GM23338 (cell line): ENCODE results near the gene DCST1. TPM values are rescaled to one million over a fixed set of nuclear protein-coding genes. Genes with fewer than 3 reads are reported as not detected.

Experiments used
- ATAC-seq: fragments of 200-7000 bp; cut with Tn5 transposase; 3 replicates; pipeline ENCODE4 v1.9.1; 2020
- DNase-seq: peaks from one replicate; pipeline ENCODE4 v3.0.0-alpha.2; 2015; ENCODE audit warnings: low spot score
- H2AFZ ChIP-seq: fragments of 200-600 bp; sonication (generic); 2 replicates; pipeline ENCODE4 v1.8.0; 2016; ENCODE audit warnings: antibody characterized with exemption, mild to moderate bottlenecking, moderate library complexity
- H3F3A ChIP-seq: fragments of 200-600 bp; sonication (generic); replicated peaks from 2 replicates; pipeline ENCODE4 v1.8.0; 2017; ENCODE audit warnings: antibody characterized with exemption, mixed run types, low read depth
- H3K27ac ChIP-seq: fragments of 200-600 bp; sonication (generic); 2 replicates; pipeline ENCODE4 v1.6.1; 2016; ENCODE audit warnings: low read depth
- H3K27me3 ChIP-seq: fragments of 200-600 bp; sonication (generic); 2 replicates; pipeline ENCODE4 v1.8.0; 2016; ENCODE audit warnings: mild to moderate bottlenecking, mixed run types, moderate library complexity; ENCODE audit not compliant: insufficient read depth
- H3K36me3 ChIP-seq: fragments of 200-600 bp; sonication (generic); 2 replicates; pipeline ENCODE4 v1.8.0; 2016; ENCODE audit warnings: mild to moderate bottlenecking; ENCODE audit not compliant: insufficient read depth
- H3K4me1 ChIP-seq: fragments of 200-600 bp; sonication (generic); 2 replicates; pipeline ENCODE4 v1.8.0; 2016; ENCODE audit warnings: mild to moderate bottlenecking, moderate library complexity; ENCODE audit not compliant: insufficient read depth
- H3K4me2 ChIP-seq: fragments of 200-600 bp; sonication (generic); 2 replicates; pipeline ENCODE4 v1.7.1; 2017; ENCODE audit warnings: mixed run types
- H3K4me3 ChIP-seq: fragments of 200-600 bp; sonication (generic); 2 replicates; pipeline ENCODE4 v1.6.1; 2016; ENCODE audit warnings: mixed run types
- H3K79me2 ChIP-seq: fragments of 200-600 bp; sonication (generic); replicated peaks from 2 replicates; pipeline ENCODE4 v1.8.0; 2017; ENCODE audit warnings: mild to moderate bottlenecking; ENCODE audit not compliant: insufficient read depth
- H3K9me2 ChIP-seq: fragments of 200-600 bp; sonication (generic); 2 replicates; pipeline ENCODE4 v1.8.0; 2017; ENCODE audit not compliant: insufficient read depth
- H4K20me1 ChIP-seq: fragments of 200-600 bp; sonication (generic); replicated peaks from 2 replicates; pipeline ENCODE4 v1.8.0; 2017; ENCODE audit warnings: mild to moderate bottlenecking; ENCODE audit not compliant: insufficient read depth
- H3K27ac Mint-ChIP-seq: 2 replicates; pipeline ENCODE4 v1.8.0; 2020; ENCODE audit warnings: inconsistent platforms, mild to moderate bottlenecking, moderate library complexity, mixed read lengths
- H3K27me3 Mint-ChIP-seq: 3 replicates; pipeline ENCODE4 v1.8.0; 2022; ENCODE audit warnings: low read depth, mild to moderate bottlenecking, moderate library complexity, mixed read lengths, inconsistent platforms; ENCODE audit not compliant: insufficient read depth, poor library complexity
- H3K36me3 Mint-ChIP-seq: 3 replicates; pipeline ENCODE4 v1.8.0; 2021; ENCODE audit warnings: low read depth, mild to moderate bottlenecking, inconsistent platforms, moderate library complexity, mixed read lengths
- H3K4me1 Mint-ChIP-seq: 3 replicates; pipeline ENCODE4 v1.8.0; 2020; ENCODE audit warnings: mild to moderate bottlenecking, inconsistent platforms, mixed read lengths
- H3K4me3 Mint-ChIP-seq: 3 replicates; pipeline ENCODE4 v1.8.0; 2021; ENCODE audit warnings: moderate library complexity, mild to moderate bottlenecking, inconsistent platforms, mixed read lengths
- H3K9me3 Mint-ChIP-seq: 3 replicates; pipeline ENCODE4 v1.8.0; 2020; ENCODE audit warnings: moderate library complexity, mild to moderate bottlenecking, inconsistent platforms, mixed read lengths
- EZH2phosphoT487 ChIP-seq: fragments of 200-600 bp; sonication (generic); IDR thresholded peaks from one replicate; pipeline ENCODE4 v1.8.1; 2018; ENCODE audit warnings: antibody characterized with exemption; ENCODE audit not compliant: unreplicated experiment
- polyA plus RNA-seq: library from polyadenylated mRNA; unstranded; fragments of >200 nt; fragmentation: Nextera tagmentation; extraction: Ambion mirVana; gene quantifications from 2 replicates; pipeline ENCODE4 v1.2.1, GENCODE V29; 2016
- total RNA-seq: library from RNA; depleted of rRNA; stranded (reverse); fragments of >200 nt; shearing (Covaris generic); gene quantifications from 2 replicates; pipeline ENCODE4 v1.2.3, GENCODE V29; 2014
- TF ChIP-seq, protein P1 (sequence below): fragments of 250-450 bp; sonication (Bioruptor Pico); IDR thresholded peaks from 2 replicates; pipeline ENCODE4 v1.5.0; 2020; ENCODE audit warnings: mild to moderate bottlenecking, moderate library complexity
- TF ChIP-seq, protein P2 (sequence below): IDR thresholded peaks from one replicate; pipeline ENCODE4 v1.6.1; 2018; ENCODE audit warnings: antibody characterized with exemption; ENCODE audit not compliant: unreplicated experiment

The DCST1 gene
- total and polyA plus RNA-seq, 2 experiments from 2014 or later, result not detected

DNA sequence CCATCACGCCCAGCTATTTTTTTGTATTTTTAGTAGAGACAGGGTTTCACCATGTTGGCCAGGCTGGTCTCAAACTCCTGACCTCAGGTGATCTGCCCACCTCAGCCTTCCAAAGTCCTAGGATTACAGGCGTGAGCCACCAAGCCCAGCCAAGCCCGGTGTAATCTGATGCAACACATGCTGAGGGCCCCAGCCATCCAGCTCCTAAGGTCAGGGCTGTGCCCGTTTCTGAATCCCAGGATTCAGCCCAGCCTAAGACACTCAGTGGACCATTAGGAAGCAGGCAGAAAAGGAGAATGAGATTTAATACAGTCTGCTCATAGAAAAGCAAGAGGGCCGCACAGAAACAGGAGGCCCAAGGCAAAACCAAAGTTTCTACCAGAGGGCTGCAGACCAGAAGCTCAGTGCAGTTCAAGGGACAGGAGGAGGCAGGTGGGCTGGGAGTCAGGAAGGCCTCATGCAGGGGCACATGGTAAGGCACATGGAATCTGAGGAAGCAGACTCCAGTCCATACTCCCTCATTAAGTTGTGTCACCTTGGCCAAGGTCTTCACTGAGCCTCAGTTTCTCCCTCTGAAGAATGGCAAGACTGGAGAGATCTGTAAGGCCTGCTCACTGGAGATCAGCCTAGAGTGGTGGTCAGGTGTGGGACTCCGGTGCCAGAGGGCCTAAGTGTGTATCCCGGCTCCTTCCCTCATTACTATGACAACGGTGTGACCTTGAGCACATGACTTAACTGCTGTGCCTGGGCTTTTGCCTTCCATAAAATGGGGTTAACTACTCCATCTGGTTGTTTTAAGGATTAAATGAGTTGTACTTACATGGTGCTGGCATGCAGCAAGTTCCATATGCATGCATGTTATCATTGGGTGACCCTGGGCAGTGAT lies 15.1 kb downstream of the DCST1 start (continued):
- TF ChIP-seq, protein P1, sequence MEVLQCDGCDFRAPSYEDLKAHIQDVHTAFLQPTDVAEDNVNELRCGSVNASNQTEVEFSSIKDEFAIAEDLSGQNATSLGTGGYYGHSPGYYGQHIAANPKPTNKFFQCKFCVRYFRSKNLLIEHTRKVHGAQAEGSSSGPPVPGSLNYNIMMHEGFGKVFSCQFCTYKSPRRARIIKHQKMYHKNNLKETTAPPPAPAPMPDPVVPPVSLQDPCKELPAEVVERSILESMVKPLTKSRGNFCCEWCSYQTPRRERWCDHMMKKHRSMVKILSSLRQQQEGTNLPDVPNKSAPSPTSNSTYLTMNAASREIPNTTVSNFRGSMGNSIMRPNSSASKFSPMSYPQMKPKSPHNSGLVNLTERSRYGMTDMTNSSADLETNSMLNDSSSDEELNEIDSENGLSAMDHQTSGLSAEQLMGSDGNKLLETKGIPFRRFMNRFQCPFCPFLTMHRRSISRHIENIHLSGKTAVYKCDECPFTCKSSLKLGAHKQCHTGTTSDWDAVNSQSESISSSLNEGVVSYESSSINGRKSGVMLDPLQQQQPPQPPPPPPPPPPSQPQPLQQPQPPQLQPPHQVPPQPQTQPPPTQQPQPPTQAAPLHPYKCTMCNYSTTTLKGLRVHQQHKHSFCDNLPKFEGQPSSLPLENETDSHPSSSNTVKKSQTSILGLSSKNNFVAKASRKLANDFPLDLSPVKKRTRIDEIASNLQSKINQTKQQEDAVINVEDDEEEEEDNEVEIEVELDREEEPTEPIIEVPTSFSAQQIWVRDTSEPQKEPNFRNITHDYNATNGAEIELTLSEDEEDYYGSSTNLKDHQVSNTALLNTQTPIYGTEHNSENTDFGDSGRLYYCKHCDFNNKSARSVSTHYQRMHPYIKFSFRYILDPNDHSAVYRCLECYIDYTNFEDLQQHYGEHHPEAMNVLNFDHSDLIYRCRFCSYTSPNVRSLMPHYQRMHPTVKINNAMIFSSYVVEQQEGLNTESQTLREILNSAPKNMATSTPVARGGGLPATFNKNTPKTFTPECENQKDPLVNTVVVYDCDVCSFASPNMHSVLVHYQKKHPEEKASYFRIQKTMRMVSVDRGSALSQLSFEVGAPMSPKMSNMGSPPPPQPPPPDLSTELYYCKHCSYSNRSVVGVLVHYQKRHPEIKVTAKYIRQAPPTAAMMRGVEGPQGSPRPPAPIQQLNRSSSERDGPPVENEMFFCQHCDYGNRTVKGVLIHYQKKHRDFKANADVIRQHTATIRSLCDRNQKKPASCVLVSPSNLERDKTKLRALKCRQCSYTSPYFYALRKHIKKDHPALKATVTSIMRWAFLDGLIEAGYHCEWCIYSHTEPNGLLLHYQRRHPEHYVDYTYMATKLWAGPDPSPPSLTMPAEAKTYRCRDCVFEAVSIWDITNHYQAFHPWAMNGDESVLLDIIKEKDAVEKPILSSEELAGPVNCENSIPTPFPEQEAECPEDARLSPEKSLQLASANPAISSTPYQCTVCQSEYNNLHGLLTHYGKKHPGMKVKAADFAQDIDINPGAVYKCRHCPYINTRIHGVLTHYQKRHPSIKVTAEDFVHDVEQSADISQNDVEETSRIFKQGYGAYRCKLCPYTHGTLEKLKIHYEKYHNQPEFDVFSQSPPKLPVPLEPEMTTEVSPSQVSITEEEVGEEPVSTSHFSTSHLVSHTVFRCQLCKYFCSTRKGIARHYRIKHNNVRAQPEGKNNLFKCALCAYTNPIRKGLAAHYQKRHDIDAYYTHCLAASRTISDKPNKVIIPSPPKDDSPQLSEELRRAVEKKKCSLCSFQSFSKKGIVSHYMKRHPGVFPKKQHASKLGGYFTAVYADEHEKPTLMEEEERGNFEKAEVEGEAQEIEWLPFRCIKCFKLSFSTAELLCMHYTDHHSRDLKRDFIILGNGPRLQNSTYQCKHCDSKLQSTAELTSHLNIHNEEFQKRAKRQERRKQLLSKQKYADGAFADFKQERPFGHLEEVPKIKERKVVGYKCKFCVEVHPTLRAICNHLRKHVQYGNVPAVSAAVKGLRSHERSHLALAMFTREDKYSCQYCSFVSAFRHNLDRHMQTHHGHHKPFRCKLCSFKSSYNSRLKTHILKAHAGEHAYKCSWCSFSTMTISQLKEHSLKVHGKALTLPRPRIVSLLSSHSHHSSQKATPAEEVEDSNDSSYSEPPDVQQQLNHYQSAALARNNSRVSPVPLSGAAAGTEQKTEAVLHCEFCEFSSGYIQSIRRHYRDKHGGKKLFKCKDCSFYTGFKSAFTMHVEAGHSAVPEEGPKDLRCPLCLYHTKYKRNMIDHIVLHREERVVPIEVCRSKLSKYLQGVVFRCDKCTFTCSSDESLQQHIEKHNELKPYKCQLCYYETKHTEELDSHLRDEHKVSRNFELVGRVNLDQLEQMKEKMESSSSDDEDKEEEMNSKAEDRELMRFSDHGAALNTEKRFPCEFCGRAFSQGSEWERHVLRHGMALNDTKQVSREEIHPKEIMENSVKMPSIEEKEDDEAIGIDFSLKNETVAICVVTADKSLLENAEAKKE (CRISPR knock-in tag), result no peak
- no peak for TF ChIP-seq EZH2phosphoT487

DNA sequence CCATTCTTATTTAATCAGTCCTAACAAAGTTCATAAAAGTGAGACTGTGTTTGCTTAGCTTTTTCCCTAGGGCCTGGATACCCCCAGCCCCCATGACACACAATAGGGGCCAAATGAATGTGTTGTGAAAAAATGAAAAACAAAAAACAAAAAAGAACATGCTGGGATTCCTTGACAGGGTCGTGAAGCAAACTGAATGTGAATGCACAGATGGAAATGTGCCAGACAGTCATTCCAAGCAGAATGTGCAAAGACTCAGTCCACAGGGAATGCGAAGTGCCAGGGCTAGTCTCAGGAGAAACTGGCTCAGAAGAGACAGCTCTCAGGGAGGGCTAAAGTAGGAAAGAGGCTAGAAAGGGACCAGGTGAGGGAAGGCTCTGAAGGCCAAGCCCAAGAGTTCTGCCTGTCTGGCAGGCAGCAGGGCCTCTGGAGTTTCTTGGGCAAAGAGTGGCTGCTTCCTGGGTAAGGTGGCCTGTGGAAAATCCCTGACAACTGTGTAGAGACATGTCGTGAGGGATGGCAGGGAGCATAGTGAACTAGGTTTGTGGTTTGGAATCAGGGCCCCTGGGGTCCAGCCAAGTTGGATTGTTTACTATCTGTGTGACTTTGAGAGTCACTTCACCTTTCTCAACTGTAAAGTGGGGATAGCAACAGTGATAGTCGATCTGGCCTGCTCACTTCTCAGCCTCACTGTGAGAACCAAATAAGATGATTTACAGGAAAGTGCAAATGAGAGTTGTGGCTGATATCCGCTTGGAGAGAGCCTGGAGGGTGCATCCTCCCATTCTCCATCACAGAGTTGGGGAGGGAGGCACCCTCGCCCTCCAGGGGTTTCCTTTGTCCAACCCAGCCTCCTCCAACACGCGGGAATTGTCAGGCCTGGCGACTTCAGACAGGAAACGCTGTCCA lies 16.3 kb downstream of the DCST1 start:
- peak overlapping the region; percentile 97 for H2AFZ ChIP-seq
- H3K9me2 ChIP-seq, result no peaks in the 10 kb centered on the region
- H3K27me3 Mint-ChIP-seq, result peaks cover 27% of the 10 kb centered on the region
- ATAC-seq (no peak), DNase-seq (no peak)
- H3K4me3 Mint-ChIP-seq, result peak overlapping the region; percentile 82
- H3K4me1 Mint-ChIP-seq, result peaks cover 48% of the 10 kb centered on the region
- H3K36me3 ChIP-seq, result no peaks in the 10 kb centered on the region
- H3K27ac Mint-ChIP-seq, result no peak overlapping the region
- H3K27me3 ChIP-seq, result peaks cover 24% of the 10 kb centered on the region
- H4K20me1 ChIP-seq, result peaks cover 3% of the 10 kb centered on the region; the same call in 1 of the 2 replicates
- no peaks in the 10 kb centered on the region; the same call in 2 of the 3 replicates for H3K36me3 Mint-ChIP-seq
- H3K4me1 ChIP-seq, result peaks cover 18% of the 10 kb centered on the region; the same call in 1 of the 2 replicates
- no peaks in the 10 kb centered on the region for H3K79me2 ChIP-seq
- H3K9me3 Mint-ChIP-seq, result no peaks in the 10 kb centered on the region; the same call in 2 of the 3 replicates
- H3F3A ChIP-seq, result peaks cover 12% of the 10 kb centered on the region; the same call in 1 of the 2 replicates
- H3K4me3 ChIP-seq, result peak overlapping the region; percentile 90
- H3K4me2 ChIP-seq, result peak overlapping the region; percentile 98
- H3K27ac ChIP-seq, result no peak overlapping the region
- TF ChIP-seq, protein P2, sequence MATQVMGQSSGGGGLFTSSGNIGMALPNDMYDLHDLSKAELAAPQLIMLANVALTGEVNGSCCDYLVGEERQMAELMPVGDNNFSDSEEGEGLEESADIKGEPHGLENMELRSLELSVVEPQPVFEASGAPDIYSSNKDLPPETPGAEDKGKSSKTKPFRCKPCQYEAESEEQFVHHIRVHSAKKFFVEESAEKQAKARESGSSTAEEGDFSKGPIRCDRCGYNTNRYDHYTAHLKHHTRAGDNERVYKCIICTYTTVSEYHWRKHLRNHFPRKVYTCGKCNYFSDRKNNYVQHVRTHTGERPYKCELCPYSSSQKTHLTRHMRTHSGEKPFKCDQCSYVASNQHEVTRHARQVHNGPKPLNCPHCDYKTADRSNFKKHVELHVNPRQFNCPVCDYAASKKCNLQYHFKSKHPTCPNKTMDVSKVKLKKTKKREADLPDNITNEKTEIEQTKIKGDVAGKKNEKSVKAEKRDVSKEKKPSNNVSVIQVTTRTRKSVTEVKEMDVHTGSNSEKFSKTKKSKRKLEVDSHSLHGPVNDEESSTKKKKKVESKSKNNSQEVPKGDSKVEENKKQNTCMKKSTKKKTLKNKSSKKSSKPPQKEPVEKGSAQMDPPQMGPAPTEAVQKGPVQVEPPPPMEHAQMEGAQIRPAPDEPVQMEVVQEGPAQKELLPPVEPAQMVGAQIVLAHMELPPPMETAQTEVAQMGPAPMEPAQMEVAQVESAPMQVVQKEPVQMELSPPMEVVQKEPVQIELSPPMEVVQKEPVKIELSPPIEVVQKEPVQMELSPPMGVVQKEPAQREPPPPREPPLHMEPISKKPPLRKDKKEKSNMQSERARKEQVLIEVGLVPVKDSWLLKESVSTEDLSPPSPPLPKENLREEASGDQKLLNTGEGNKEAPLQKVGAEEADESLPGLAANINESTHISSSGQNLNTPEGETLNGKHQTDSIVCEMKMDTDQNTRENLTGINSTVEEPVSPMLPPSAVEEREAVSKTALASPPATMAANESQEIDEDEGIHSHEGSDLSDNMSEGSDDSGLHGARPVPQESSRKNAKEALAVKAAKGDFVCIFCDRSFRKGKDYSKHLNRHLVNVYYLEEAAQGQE, result no peak
